Tibial artery (tissue), 4 donors: ENCODE measurements around the gene ACER3.
A peak's percentile ranks its signal among the peaks of the same experiment; 100 is the strongest.
"Not testable (repeated sequence)": the region's sequence is repeated elsewhere in the genome, so short reads cannot be mapped to it uniquely, and the experiment has no call there.

Experiments
- DNase-seq, 2 donors: peaks; one replicate each; pipeline ENCODE4 v3.0.0-alpha.2; 2019
- H3K27ac ChIP-seq, 2 donors: fragments of 200-600 bp; sonication (generic) in 1 of 2; 1 replicate in 1 of 2; 2 replicates in 1 of 2; pipeline ENCODE4 v1.5.1; 2018 to 2019; ENCODE audit warnings: mild to moderate bottlenecking in 1 of 2
- H3K27me3 ChIP-seq, 2 donors: fragments of 200-600 bp; sonication (generic) in 1 of 2; one replicate each; pipeline versions ENCODE4 v1.5.1 to v1.6.0; 2016 to 2019
- H3K36me3 ChIP-seq, 3 donors: fragments of 200-600 bp; sonication (generic) in 2 of 3; one replicate each; pipeline ENCODE4 v1.5.1; 2016 to 2019; ENCODE audit warnings: mild to moderate bottlenecking in 2 of 3
- H3K4me1 ChIP-seq, 4 donors: fragments of 200-600 bp; sonication (generic) in 2 of 4; 1 replicate in 3 of 4; 2 replicates in 1 of 4; pipeline ENCODE4 v1.5.1; 2016 to 2019
- H3K4me3 ChIP-seq, 2 donors: fragments of 200-600 bp; sonication (generic) in 1 of 2; 1 replicate in 1 of 2; 2 replicates in 1 of 2; pipeline ENCODE4 v1.5.1; 2018 to 2019; ENCODE audit warnings: mild to moderate bottlenecking in 2 of 2
- H3K9me3 ChIP-seq, 3 donors: fragments of 200-600 bp; sonication (generic) in 1 of 3; one replicate each; pipeline ENCODE4 v1.5.1; 2016 to 2019
- intact Hi-C: fragments of 100-400 bp; cut with DNase I; formaldehyde crosslinking; loops from one replicate; pipeline ENCODE4 v1.15.0; 2023; ENCODE audit warnings: low total_unique reads
- TF ChIP-seq, protein P1 (sequence below), 2 experiments: fragments of 200-600 bp in 1 of 2; fragments of 450-650 bp in 1 of 2; IDR thresholded peaks; one replicate each; pipeline ENCODE4 v1.5.1; 2017 to 2019; ENCODE audit warnings: antibody characterized with exemption in 2 of 2, mild to moderate bottlenecking in 1 of 2, moderate library complexity in 1 of 2

The ACER3 gene

DNA sequence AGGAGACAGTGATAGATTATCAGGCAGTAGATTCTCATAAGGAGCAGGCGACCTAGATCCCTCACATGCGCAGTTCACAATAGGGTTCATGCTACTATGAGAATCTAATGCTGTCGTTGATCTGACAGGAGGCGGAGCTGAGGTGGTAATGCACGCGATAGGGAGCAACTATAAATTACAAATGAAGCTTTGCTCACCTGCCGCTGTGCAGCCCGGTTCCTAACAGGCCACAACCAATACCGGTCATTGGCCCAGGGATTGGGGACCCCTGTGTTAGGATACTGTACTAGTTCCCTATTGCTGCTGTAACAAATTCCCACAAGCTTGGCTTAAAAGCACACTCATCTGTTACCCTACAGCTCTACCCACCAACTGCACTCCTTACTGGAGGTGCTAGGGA, 184.2 kb downstream of the ACER3 start:
- DNase-seq: no peak
- Histone ChIP-seq H3K36me3 (no peaks in the 10 kb centered on the region), H3K4me3 (no peak overlapping the region), H3K4me1 (peaks cover 0 to 14% (median 10%) of the 10 kb centered on the region in 4 donors), H3K27ac (no peak overlapping the region), H3K9me3 (no peaks in the 10 kb centered on the region), H3K27me3 (peaks cover 0 to 54% of the 10 kb centered on the region in 2 donors)
- intact Hi-C loops: no loop called here
- TF ChIP-seq, protein P1, sequence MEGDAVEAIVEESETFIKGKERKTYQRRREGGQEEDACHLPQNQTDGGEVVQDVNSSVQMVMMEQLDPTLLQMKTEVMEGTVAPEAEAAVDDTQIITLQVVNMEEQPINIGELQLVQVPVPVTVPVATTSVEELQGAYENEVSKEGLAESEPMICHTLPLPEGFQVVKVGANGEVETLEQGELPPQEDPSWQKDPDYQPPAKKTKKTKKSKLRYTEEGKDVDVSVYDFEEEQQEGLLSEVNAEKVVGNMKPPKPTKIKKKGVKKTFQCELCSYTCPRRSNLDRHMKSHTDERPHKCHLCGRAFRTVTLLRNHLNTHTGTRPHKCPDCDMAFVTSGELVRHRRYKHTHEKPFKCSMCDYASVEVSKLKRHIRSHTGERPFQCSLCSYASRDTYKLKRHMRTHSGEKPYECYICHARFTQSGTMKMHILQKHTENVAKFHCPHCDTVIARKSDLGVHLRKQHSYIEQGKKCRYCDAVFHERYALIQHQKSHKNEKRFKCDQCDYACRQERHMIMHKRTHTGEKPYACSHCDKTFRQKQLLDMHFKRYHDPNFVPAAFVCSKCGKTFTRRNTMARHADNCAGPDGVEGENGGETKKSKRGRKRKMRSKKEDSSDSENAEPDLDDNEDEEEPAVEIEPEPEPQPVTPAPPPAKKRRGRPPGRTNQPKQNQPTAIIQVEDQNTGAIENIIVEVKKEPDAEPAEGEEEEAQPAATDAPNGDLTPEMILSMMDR (IDR thresholded peaks at IDR 0.05): no peak

DNA sequence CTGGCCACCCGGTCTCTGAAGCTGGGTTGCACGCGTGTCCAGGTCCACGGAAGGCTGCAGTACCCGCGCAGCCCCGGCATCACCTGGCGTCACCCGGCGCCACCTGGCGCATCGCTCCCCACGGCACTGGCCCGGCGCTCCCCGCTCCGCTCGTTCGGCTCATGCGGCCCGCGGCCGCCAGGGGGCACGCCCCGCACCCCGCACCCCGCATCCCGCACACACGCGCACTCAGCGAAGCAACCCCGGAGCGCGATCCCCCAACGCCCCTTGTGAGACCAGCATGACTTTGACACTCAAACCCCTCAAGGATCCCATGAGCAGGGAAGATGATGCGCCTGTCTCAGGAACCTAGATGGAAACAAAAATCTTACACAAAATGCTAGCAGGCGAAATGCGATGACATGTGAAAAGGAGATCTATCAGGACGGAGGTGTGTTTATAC, 185.4 kb downstream of the ACER3 start:
- Histone ChIP-seq H3K27ac (no peak overlapping the region), H3K4me1 (peaks cover 0 to 8% (median 7%) of the 10 kb centered on the region in 4 donors), H3K36me3 (no peaks in the 10 kb centered on the region), H3K4me3 (no peak overlapping the region), H3K27me3 (peaks cover 0 to 42% of the 10 kb centered on the region in 2 donors), H3K9me3 (no peaks in the 10 kb centered on the region)
- TF ChIP-seq, protein P1 (IDR thresholded peaks at IDR 0.05): peak; percentile 42 to 43
- intact Hi-C loops: loop anchor here (2.0 kb wide), 1 partner anchor 45 kb away; no protein-coding TSS in a partner anchor
- no peak for DNase-seq

DNA sequence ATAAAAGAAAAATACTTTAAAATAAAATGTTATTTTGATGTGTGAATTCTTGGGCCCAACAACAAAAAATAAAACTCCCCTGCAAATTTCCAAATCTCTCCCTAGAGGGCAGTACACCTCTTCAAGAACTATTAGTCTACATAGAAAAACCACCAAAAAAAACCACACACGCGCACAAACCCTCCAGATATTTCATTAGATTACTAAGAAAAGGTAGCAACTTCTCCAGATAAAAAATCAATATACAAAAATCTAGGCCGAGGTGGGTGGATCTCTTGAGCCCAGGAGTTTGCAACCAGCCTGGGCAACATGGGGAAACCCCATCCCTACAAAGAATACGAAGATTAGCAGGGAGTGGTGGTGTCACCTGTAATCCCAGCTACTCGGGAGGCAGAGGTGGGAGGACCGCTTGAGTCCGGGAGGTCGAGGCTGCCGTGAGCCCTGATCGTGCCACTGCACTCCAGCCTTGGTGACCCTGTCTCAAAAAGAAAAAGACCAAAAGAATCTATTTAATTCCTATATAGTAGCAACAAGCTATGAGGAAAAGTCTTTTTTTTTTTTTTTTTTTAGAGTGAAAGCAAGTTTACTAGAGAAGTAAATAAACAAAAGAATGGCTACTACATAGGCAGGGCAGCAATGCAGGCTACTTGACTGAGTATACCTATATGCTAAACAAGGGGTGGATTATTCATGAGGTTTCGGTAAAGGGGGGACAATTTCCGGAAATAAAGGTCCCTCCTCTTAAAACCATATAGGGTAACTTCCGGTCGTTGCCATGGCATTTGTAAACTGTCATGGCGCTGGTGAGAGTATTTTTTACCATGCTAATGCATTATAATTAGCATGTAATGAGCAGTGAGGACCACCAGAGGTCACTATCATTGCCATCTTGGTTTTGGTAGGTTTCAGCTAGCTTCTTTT, 186.5 kb downstream of the ACER3 start:
- peak overlapping the region in 1 of 2 donors; percentile 1 for H3K27ac ChIP-seq
- H3K4me1 ChIP-seq: peaks cover 0 to 8% (median 7%) of the 10 kb centered on the region in 4 donors
- DNase-seq: peak; percentile 82
- intact Hi-C loops: loop anchor here (2.0 kb wide), 1 partner anchor 44 kb away; no protein-coding TSS in a partner anchor
- TF ChIP-seq, protein P1 (IDR thresholded peaks at IDR 0.05): peak; percentile 69 to 80
- H3K4me3 ChIP-seq: peak overlapping the region; percentile 40 to 48
- H3K36me3 ChIP-seq: no peaks in the 10 kb centered on the region
- H3K9me3 ChIP-seq: no peaks in the 10 kb centered on the region
- H3K27me3 ChIP-seq: peaks cover 0 to 32% of the 10 kb centered on the region in 2 donors

DNA sequence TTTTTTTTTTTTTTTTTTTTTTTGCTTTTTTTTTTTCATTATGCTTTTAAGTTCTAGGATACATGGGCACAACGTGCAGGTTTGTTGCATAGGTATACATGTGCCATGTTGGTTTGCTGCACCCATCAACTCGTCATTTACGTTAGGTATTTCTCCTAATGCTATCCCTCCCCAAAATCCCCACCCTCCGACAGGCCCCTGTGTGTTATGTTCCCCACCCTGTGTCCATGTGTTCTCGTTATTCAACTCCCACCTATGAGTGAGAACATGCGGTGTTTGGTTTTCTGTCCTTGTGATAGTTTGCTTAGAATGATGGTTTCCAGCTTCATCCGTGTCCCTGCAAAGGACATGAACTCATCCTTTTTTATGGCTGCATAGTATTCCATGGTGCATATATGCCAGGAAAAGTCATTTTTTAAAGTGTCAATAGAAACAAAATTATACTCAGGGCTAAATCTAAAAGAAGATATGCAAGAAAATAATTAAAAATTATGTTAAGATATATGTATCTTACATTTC, 187.3 kb downstream of the ACER3 start:
- H3K4me1 ChIP-seq, H3K9me3 ChIP-seq, H3K27ac ChIP-seq, H3K36me3 ChIP-seq, H3K4me3 ChIP-seq, DNase-seq: not testable (repeated sequence)
- H3K27me3 ChIP-seq: peaks cover 0 to 27% of the 10 kb centered on the region in 2 donors
- intact Hi-C loops: loop anchor here (2.0 kb wide), 1 partner anchor 43 kb away; no protein-coding TSS in a partner anchor

DNA sequence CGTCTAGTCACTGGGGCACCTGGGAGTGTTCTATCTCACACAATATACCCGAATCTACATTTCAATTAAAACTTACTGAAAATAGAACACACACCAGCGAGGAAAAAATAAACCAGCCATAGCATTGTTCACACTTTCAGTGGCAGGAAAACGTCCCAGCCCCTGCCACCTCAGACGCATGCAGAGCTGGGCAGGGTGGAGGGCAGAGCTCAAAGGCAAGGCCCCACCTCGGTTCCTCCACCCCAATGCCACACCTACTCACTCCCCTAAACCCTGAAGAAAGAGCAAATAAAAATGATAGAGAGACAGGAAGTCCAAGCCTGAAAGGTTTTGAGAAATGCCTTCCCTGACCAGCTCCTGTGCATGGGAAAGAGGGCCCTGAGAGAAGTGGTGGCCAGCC, 188.3 kb downstream of the ACER3 start:
- no peak overlapping the region for H3K27ac ChIP-seq
- peaks cover 0 to 8% (median 7%) of the 10 kb centered on the region in 4 donors for H3K4me1 ChIP-seq
- no peaks in the 10 kb centered on the region for H3K9me3 ChIP-seq
- peaks cover 0 to 19% of the 10 kb centered on the region in 2 donors for H3K27me3 ChIP-seq
- no peak for DNase-seq
- H3K36me3 ChIP-seq: no peaks in the 10 kb centered on the region
- H3K4me3 ChIP-seq: no peak overlapping the region
- TF ChIP-seq, protein P1 (IDR thresholded peaks at IDR 0.05): no peak
- intact Hi-C loops: no loop called here

DNA sequence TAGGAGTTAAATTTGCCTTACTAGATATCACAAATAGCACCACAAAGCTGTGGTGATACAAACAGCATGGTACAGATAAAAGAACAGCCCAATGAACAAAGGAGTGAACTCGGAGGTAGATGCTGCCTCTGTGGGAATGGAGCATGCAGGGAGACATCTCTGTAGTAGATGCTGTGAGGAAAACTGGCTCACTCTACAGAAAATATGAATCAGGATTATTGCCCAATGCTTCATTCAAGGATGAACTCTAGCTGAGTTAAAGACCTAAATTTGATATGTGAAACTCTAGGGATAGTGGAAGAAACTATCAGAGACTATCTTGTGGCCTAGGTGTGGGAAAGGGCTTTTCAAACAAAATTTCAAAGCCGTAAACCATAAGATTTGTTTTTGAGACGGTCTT, 190.8 kb downstream of the ACER3 start:
- no peak for DNase-seq
- Histone ChIP-seq H3K27me3 (peaks cover 0 to 5% of the 10 kb centered on the region in 2 donors), H3K36me3 (no peaks in the 10 kb centered on the region), H3K4me3 (no peak overlapping the region), H3K4me1 (peaks cover 0 to 3% (median 0%) of the 10 kb centered on the region in 4 donors), H3K9me3 (peaks cover 0 to 9% (median 9%) of the 10 kb centered on the region in 3 donors), H3K27ac (no peak overlapping the region)
- intact Hi-C loops: no loop called here
- TF ChIP-seq, protein P1 (IDR thresholded peaks at IDR 0.05): no peak
